ENCODE results near the gene OR2T10. TPM values are rescaled to one million over a fixed set of nuclear protein-coding genes. Genes with fewer than 3 reads are reported as not detected.

Gene OR2T10
- total and polyA plus RNA-seq, 7 donors = not detected

DNA sequence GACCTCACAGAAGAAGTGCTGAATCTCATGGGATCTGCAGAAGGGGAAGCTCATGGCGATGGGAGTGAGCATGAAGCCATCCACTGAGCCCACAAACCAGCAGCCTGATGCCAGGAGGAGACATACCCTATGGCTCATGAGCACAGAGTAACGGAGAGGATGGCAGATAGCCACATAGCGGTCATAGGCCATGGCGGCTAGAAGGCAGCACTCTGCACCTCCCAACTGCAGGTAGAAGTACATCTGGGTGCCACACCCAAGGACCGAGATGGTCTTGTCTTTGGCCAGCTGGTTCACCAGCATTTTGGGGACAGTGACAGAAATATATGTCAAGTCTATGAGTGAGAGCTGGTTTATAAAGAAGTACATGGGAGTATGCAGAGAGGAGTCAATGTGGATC lies 4.3 kb downstream of the OR2T10 start:
- WGBS, 3 donors = 79 to 82% (median 82%) methylated on average over 5 of the region's 5 CpGs

DNA sequence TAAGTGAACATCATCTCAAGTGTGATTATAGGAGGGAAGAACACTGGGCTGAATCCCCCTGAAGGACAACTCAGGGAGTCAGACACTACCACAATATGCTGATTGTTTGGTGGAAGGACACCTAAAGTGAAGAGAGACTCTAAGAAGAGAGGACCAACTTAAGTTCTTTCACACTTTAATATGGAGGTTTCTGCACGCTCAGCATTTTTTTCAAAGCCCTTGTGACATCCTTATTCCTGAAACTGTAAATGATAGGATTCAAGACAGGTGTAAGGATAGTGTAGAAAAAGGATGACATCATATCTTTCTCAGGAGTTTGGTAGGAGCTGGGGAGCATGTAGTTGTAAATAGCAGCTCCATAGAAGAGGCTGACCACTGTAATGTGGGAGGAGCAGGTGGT lies 4.8 kb downstream of the OR2T10 start:
- intact Hi-C loops (cut with DNase I) = no loop called here
- TF ChIP-seq, protein P1, sequence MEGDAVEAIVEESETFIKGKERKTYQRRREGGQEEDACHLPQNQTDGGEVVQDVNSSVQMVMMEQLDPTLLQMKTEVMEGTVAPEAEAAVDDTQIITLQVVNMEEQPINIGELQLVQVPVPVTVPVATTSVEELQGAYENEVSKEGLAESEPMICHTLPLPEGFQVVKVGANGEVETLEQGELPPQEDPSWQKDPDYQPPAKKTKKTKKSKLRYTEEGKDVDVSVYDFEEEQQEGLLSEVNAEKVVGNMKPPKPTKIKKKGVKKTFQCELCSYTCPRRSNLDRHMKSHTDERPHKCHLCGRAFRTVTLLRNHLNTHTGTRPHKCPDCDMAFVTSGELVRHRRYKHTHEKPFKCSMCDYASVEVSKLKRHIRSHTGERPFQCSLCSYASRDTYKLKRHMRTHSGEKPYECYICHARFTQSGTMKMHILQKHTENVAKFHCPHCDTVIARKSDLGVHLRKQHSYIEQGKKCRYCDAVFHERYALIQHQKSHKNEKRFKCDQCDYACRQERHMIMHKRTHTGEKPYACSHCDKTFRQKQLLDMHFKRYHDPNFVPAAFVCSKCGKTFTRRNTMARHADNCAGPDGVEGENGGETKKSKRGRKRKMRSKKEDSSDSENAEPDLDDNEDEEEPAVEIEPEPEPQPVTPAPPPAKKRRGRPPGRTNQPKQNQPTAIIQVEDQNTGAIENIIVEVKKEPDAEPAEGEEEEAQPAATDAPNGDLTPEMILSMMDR (IDR thresholded peaks at IDR 0.05) = no peak
- Histone ChIP-seq H3K4me1 (no peaks in the 10 kb centered on the region), H3K27me3 (ENCODE audit: insufficient read depth in 3 of 3, low read length in 2 of 3) (no peaks in the 10 kb centered on the region), H3K27ac (no peak overlapping the region), H3K9me3 (no peaks in the 10 kb centered on the region), H3K4me3 (no peak overlapping the region), H3K36me3 (ENCODE audit: insufficient read depth in 1 of 2, low read depth in 1 of 2) (no peaks in the 10 kb centered on the region)
- ATAC-seq (no peak), DNase-seq (no peak)
- WGBS, 3 donors = 54 to 68% (median 62%) methylated on average over 1 of the region's 1 CpG

More for the DNA sequence above, 4.3 kb downstream of the OR2T10 start:
- DNase-seq = no peak
- H3K27ac ChIP-seq = no peak overlapping the region
- H3K27me3 ChIP-seq (ENCODE audit: insufficient read depth in 3 of 3, low read length in 2 of 3) = no peaks in the 10 kb centered on the region
- H3K9me3 ChIP-seq = no peaks in the 10 kb centered on the region
- ATAC-seq = no peak
- TF ChIP-seq, protein P1 (IDR thresholded peaks at IDR 0.05) = no peak
- H3K4me3 ChIP-seq = no peak overlapping the region
- H3K36me3 ChIP-seq (ENCODE audit: insufficient read depth in 1 of 2, low read depth in 1 of 2) = no peaks in the 10 kb centered on the region
- H3K4me1 ChIP-seq = no peaks in the 10 kb centered on the region
- intact Hi-C loops (cut with DNase I) = no loop called here

DNA sequence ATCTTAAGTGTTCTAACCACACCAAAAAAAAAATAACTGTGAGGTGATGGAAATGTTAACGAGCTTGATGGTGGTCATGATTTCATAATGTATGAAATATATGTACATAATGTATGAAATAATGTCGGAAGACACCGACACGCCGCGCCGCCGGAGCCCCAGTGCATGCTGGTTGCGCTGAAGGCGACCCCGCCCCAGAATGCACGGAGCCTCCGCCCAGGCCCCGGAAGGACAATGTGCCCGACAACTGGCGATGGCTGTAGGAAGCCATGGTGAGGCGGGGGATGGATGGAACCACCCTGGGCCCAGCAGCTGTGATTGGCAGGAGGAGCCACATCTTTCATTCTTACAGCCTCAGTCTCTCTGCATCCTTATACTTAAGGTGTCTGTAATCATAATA lies 7.4 kb downstream of the OR2T10 start:
- DNase-seq (no peak), ATAC-seq (no peak)
- Histone ChIP-seq H3K27me3 (ENCODE audit: insufficient read depth in 3 of 3, low read length in 2 of 3) (no peaks in the 10 kb centered on the region), H3K36me3 (ENCODE audit: insufficient read depth in 1 of 2, low read depth in 1 of 2) (no peaks in the 10 kb centered on the region), H3K27ac (no peak overlapping the region), H3K9me3 (no peaks in the 10 kb centered on the region), H3K4me1 (no peaks in the 10 kb centered on the region), H3K4me3 (no peak overlapping the region)
- TF ChIP-seq, protein P1 (IDR thresholded peaks at IDR 0.05) = no peak
- 91 to 93% (median 91%) methylated on average over 15 to 17 of the region's 17 CpGs for WGBS, 3 donors
- intact Hi-C loops (cut with DNase I) = no loop called here

- no peak overlapping the region for H3K4me3 ChIP-seq
- H3K36me3 ChIP-seq (ENCODE audit: insufficient read depth in 1 of 2, low read depth in 1 of 2) = no peaks in the 10 kb centered on the region
- no peak overlapping the region for H3K27ac ChIP-seq
- no peak for ATAC-seq
- WGBS, 3 donors = 76 to 84% (median 77%) methylated on average over 3 of the region's 3 CpGs
- intact Hi-C loops (cut with DNase I) = no loop called here
- DNase-seq = no peak
- TF ChIP-seq, protein P1 (IDR thresholded peaks at IDR 0.05) = no peak
- no peaks in the 10 kb centered on the region for H3K4me1 ChIP-seq
- H3K27me3 ChIP-seq (ENCODE audit: insufficient read depth in 3 of 3, low read length in 2 of 3) = no peaks in the 10 kb centered on the region
- H3K9me3 ChIP-seq = no peaks in the 10 kb centered on the region
Observed at GRCh38 chr1:248589334-248589733, 8.2 kb downstream of the OR2T10 start.

GRCh38 chr1:248585266-248585665 lies 12.2 kb downstream of the OR2T10 start:
- DNase-seq = no peak
- no peak for ATAC-seq
- TF ChIP-seq, protein P1 (IDR thresholded peaks at IDR 0.05) = no peak

More at GRCh38 chr1:248585266-248585665, 12.2 kb downstream of the OR2T10 start:
- H3K4me1 ChIP-seq = no peaks in the 10 kb centered on the region
- H3K9me3 ChIP-seq = no peaks in the 10 kb centered on the region
- H3K27ac ChIP-seq = no peak overlapping the region
- H3K27me3 ChIP-seq (ENCODE audit: insufficient read depth in 3 of 3, low read length in 2 of 3) = no peaks in the 10 kb centered on the region
- 78 to 85% (median 78%) methylated on average over 3 of the region's 3 CpGs for WGBS, 3 donors
- intact Hi-C loops (cut with DNase I) = no loop called here
- no peaks in the 10 kb centered on the region for H3K36me3 ChIP-seq (ENCODE audit: insufficient read depth in 1 of 2, low read depth in 1 of 2)
- H3K4me3 ChIP-seq = no peak overlapping the region

Measured in psoas muscle (tissue), 8 donors.